DMS153 treated with DMSO at 0.1 percent for 48 hours (cell line): Measurements from ENCODE around the gene KRT15.
"Not testable (repeated sequence)": the region's sequence is repeated elsewhere in the genome, so short reads cannot be mapped to it uniquely, and the experiment has no call there.

Source experiments
- DNase-seq: peaks from one replicate; lab custom pipeline; 2025; ENCODE audit not compliant: unreplicated experiment; lab: John Stamatoyannopoulos, UW

The KRT15 gene

GRCh38 chr17:41544935-41545334 is 26.2 kb upstream of the KRT15 start:
- no peak for DNase-seq

- DNase-seq = peak; percentile 68
These were observed 25.8 kb upstream of the KRT15 start for GRCh38 chr17:41544491-41544892.

DNA sequence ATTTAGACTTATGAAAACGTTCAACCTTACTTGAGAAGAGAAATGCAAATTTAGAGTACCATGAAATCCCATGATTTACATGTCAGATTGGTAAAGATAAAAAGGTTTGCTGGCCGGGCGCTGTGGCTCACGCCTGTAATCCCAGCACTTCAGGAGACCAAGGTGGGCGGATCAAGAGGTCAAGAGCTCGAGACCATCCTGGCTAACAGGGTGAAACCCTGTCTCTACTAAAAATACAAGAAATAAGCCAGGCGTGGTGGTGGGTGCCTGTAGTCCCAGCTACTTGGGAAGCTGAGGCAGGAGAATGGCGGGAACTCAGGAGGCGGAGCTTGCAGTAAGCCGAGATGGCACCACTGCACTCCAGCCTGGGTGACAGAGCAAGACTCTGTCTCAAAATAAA is 24.1 kb upstream of the KRT15 start:
- DNase-seq = not testable (repeated sequence)

- DNase-seq = no peak
These were observed 23.7 kb upstream of the KRT15 start for GRCh38 chr17:41542357-41542756.

- DNase-seq = no peak
These were observed 22.4 kb upstream of the KRT15 start for GRCh38 chr17:41540921-41541625.

GRCh38 chr17:41539979-41540701 is 21.4 kb upstream of the KRT15 start:
- DNase-seq = peak; percentile 77

DNA sequence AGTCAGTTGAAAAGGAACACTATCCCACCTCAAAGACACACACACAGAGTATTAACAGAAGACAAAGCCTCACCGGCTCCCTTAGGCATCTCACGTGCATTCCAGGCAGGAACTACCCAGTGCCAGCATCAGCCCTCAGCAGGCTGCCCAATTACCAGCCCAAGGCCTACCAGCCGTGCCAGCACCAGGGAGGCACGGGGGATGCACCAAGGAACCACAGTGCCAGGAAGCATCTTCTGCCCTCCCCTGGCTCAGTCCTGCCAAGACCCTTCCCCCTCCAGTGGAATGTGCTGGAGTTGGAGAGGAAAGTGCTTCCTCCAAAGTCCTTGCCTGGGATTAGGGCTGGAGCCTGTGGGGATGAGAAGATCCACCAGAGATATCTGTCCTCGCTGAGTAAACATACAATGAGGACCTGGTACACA is 20.4 kb upstream of the KRT15 start:
- DNase-seq = no peak

DNA sequence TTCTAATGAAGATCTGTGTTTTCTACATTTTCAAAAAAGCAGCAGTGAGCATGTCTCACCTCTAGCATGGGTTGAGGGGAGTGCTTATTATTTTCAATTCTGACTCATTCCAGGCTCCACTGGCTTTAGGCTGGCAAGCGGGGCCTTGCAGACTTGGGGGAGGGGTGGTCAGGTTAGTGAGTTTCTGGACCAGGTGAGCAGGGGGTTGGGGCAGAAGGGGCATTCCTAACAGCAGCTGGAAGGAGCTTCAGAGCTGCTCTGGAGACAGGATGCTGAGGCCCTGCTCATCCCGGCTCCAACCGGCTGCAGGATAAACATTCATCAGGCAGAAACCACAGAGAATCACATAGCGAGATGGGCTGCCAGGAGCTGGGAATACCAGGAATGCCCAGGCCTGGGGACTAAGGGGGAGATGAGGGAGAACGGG is 19.9 kb upstream of the KRT15 start:
- peak; percentile 39 for DNase-seq

- DNase-seq = no peak
These were observed 19.3 kb upstream of the KRT15 start for GRCh38 chr17:41537990-41538389.

DNA sequence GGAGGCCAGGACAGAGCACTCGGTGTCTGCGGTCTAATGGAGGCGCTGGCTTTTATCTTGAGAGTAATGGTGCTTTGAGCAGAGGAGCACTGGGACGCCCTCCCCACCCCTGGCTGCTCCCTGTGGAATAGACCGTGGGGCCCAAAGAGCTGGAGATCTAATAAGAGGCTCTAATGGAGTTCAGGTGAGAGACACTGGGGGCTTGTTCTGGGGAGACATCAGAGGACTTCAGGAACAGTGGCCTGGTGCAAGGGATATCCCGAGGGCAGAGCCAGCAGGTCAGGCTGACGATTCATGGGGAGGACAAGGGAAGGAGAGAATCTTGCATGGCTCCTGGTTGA is 18.9 kb upstream of the KRT15 start:
- no peak for DNase-seq

DNA sequence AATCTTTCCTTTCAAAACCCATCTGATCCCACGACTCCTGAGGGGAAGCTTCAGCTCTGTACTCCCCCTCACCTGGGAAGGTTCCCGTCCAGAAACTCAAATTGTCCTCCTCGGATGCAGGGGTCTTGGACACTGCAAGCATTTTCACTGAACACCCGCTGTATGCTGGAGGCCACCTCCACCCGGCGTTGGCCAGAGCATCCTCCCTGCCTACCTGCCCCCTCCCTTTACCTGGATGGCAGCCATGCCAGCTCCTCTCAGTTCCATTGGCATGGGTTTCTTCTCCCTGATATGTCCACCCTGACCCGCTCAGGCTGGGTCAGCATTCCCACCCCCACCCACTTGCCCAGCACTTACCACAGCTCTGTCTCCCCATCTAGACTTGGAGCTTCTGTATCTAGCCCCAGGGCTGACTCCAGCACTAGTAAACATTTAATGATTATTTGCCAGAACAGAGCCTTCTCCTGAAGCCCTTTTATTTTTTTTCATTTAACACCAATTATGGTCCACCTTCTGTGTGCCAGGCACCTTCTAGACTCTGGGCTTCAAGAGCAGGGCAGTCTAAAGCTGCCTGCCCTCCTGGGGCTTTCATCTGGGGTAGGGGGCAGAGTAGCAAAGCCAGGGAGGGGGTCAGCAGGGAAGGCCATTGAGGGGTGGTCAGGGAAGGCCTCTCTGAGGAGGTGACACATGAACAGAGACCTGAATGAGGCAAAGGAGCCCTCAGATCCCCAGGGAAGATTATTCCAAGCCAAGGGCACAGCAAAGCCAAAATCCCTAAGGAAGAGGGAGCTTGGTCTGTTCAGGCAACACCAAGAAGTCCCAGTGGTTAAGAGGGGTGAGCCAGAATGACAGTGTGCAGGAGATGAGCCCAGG is 18.3 kb upstream of the KRT15 start:
- no peak for DNase-seq

GRCh38 chr17:41535764-41536481 is 17.2 kb upstream of the KRT15 start:
- DNase-seq = no peak

DNA sequence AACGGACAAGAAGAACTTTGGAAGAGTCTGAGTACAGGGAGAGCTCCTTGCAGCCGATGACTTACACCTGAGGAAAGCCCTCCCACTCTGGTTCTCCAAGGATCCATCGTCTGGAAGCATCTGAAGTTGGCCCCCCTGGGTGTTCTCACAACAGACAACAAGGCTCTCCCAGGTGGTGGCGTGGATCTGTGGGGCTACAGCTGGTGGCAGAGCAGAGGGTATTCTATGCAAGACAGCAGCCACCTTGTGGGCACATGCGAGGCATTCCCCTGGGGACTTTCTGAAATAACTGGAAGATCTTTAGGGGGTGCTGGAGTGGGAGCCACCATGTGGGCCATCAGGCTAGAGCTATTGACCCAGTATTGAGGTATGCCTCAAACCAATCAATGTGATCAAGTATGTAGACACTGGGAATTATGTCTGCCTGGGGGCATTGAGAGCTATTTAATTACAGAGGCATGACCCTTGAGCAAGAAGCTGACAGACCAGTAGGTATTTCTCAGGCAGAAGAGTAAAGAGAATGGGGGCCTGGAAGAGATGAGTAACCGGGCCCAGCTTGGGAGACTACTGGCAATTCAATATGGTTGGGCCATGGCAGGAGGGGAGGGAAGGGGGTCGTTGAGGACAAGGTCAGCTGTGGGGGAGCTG is 16.3 kb upstream of the KRT15 start:
- DNase-seq = no peak

GRCh38 chr17:41533613-41534012 is 14.9 kb upstream of the KRT15 start:
- DNase-seq = no peak

DNA sequence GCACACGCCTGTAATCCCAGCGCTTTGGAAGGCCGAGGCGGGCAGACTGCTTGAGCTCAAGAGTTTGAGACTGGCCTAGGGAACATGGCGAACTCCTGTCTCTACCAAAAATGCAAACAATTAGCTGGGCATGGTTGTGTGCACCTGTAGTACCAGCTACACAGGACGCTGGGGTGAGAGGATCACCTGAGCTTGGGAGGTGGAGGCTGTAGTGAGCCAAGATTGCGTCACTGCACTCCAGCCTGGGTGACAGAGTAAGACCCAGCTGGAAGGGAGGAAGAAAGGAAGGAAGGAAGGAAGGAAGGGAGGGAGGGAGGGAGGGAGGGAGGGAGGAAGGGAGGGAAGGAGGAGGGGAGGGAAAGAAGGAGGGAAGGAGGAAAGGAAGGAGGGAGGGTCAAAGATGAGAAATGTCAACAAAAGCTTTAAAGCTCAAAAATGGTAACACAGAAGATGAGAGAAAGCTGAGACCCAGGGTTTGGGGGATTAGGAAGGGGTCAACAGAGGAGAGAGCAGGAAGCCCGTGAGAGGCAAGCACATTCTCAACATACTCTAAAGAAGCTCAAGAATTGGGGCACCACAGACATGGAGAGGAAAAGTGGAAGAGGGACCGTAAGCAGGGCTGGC is 14.4 kb upstream of the KRT15 start:
- no peak for DNase-seq

DNA sequence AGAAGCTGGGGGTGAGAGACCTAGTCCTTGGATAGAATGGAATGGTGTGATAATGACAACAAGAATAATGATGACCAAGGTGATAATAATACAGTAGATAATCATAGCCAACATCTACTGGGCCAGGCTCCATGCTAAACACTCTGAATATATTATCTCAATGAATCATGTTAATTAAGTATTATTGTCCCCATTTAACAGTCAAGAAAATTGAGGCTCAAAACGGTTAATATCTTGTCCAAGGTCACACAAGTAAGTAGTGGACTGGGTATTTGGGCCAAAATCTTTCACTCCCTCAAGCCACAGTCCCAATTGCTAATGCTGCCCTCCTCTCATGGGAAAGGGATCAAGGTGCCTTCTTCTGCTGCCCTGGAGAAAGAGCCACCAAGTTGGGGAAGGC is 13.3 kb upstream of the KRT15 start:
- no peak for DNase-seq

GRCh38 chr17:41530062-41531048 is 11.7 kb upstream of the KRT15 start:
- DNase-seq = no peak

- DNase-seq = peak; percentile 81
These were observed 10.8 kb upstream of the KRT15 start for GRCh38 chr17:41529491-41529915.

DNA sequence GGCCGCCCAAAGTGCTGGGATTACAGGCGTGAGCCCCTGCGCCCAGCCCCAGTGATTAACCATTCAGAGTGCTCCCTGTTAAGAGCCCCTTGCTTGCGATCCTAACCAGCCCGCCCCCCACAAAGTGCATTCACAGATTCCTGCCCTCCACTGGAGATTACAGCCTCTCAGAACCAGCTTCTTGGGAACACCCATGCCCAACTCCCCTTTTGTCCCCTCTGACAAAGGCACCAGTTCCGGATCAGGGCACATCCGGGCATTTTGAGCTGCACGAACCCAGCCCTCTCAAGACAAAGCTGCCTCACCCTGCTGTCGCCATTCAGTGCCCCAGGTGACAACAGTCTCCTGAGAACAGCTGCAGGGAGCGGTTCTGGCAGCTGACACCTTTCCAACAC is 10.3 kb upstream of the KRT15 start:
- peak; percentile 81 for DNase-seq
